ENCODE results near the gene PDS5B. TPM values are rescaled to one million over a fixed set of nuclear protein-coding genes. Genes with fewer than 3 reads are reported as not detected.

PDS5B gene
- total and polyA plus RNA-seq, 8 donors, result 32.5 to 75.8 (median 69.5) TPM

GRCh38 chr13:32629866-32630265 lies 43.6 kb downstream of the PDS5B start:
- no peaks in the 10 kb centered on the region for H3K27me3 ChIP-seq
- no peak for DNase-seq
- peaks cover 0 to 44% of the 10 kb centered on the region in 2 donors for H3K4me1 ChIP-seq
- intact Hi-C loops (cut with DNase I), result no loop called here
- H3K9me3 ChIP-seq, result no peaks in the 10 kb centered on the region
- H3K27ac ChIP-seq, result no peak overlapping the region
- no peak for TF ChIP-seq CTCF (IDR thresholded peaks at IDR 0.05)
- H3K36me3 ChIP-seq, result no peaks in the 10 kb centered on the region
- ATAC-seq, result no peak
- H3K4me3 ChIP-seq, result no peak overlapping the region

DNA sequence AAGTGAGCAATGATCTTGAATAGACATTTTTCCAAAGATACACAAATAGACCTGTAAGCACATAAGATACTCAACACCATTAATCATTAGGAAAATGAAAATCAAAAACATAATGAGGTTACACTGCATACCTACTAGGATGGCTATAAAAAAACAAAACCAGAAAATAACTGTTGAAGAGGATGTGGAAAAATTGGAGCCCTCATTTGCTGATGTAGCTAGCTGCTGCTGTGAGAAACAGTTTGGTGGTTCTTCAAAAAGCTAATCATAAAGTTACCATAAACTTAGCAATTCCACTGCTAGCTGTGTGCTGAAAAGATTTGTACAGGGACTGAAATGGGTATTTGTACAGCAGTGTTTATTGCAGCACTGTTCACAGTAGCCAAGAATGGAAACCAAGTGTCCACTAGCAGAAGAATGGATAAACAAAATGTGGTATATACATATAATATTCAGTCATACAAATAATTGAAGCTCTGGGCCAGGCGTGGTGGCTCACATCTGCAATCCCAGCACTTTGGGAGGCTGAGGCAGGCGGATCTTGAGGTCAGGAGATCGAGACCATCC lies 46.2 kb downstream of the PDS5B start:
- H3K27ac ChIP-seq, result no peak overlapping the region
- no peak overlapping the region for H3K4me3 ChIP-seq
- no peaks in the 10 kb centered on the region for H3K36me3 ChIP-seq
- H3K9me3 ChIP-seq, result no peaks in the 10 kb centered on the region
- no peak for ATAC-seq
- TF ChIP-seq CTCF (IDR thresholded peaks at IDR 0.05), result no peak
- intact Hi-C loops (cut with DNase I), result no loop called here
- H3K27me3 ChIP-seq, result no peaks in the 10 kb centered on the region
- no peak for DNase-seq
- H3K4me1 ChIP-seq, result peaks cover 0 to 33% of the 10 kb centered on the region in 2 donors

- Histone ChIP-seq H3K4me1 (peaks cover 0 to 32% of the 10 kb centered on the region in 2 donors), H3K27ac (no peak overlapping the region), H3K36me3 (no peaks in the 10 kb centered on the region), H3K9me3 (no peaks in the 10 kb centered on the region), H3K4me3 (no peak overlapping the region), H3K27me3 (no peaks in the 10 kb centered on the region)
- no peak for TF ChIP-seq CTCF (IDR thresholded peaks at IDR 0.05)
- intact Hi-C loops (cut with DNase I), result loop anchor here in 1 of 2 donors (5.0 kb wide), 1 partner anchor 49 kb away; the partner anchor contains the start of gene PDS5B
- no peak for DNase-seq
- ATAC-seq, result no peak
Measured at GRCh38 chr13:32636711-32637110, 50.5 kb downstream of the PDS5B start.

GRCh38 chr13:32638739-32639138 lies 52.5 kb downstream of the PDS5B start:
- no peaks in the 10 kb centered on the region for H3K27me3 ChIP-seq
- DNase-seq, result no peak
- H3K4me1 ChIP-seq, result peaks cover 0 to 39% of the 10 kb centered on the region in 2 donors
- H3K27ac ChIP-seq, result no peak overlapping the region
- H3K36me3 ChIP-seq, result no peaks in the 10 kb centered on the region
- no peak for TF ChIP-seq CTCF (IDR thresholded peaks at IDR 0.05)
- intact Hi-C loops (cut with DNase I), result loop anchor here in 1 of 2 donors (5.0 kb wide), 1 partner anchor 51 kb away; the partner anchor contains the start of gene PDS5B
- no peak overlapping the region for H3K4me3 ChIP-seq
- ATAC-seq, result no peak
- no peaks in the 10 kb centered on the region for H3K9me3 ChIP-seq

GRCh38 chr13:32639502-32640105 lies 53.4 kb downstream of the PDS5B start:
- intact Hi-C loops (cut with DNase I), result loop anchor here in 1 of 2 donors (5.0 kb wide), 1 partner anchor 52 kb away; the partner anchor contains the start of gene PDS5B

More at GRCh38 chr13:32639502-32640105, 53.4 kb downstream of the PDS5B start:
- Histone ChIP-seq H3K36me3 (no peaks in the 10 kb centered on the region), H3K27ac (no peak overlapping the region), H3K9me3 (no peaks in the 10 kb centered on the region), H3K4me3 (no peak overlapping the region), H3K4me1 (peaks cover 0 to 35% of the 10 kb centered on the region in 2 donors), H3K27me3 (no peaks in the 10 kb centered on the region)
- peak; percentile 98 for ATAC-seq
- peak; percentile 72 to 81 for TF ChIP-seq CTCF (IDR thresholded peaks at IDR 0.05)
- peak in 2 of 4 donors; percentile 33 to 68 for DNase-seq
